NCI-H446 (cell line): Measurements from ENCODE around the gene JMJD1C.
A peak's percentile ranks its signal among the peaks of the same experiment; 100 is the strongest.
"Not testable (repeated sequence)": the region's sequence is repeated elsewhere in the genome, so short reads cannot be mapped to it uniquely, and the experiment has no call there.

Experiments
- DNase-seq, 2 experiments: peaks; one replicate each; lab custom pipeline; 2025; lab: John Stamatoyannopoulos, UW

The JMJD1C gene

GRCh38 chr10:63168821-63169462, 296.8 kb downstream of the JMJD1C start:
- DNase-seq, result no peak

- DNase-seq, result peak; percentile 44 to 65
Measured at GRCh38 chr10:63166742-63167258, 299.0 kb downstream of the JMJD1C start.

GRCh38 chr10:63165249-63165648, 300.5 kb downstream of the JMJD1C start:
- no peak for DNase-seq

- no peak for DNase-seq
Measured at GRCh38 chr10:63164166-63164623, 301.6 kb downstream of the JMJD1C start.

- no peak for DNase-seq
Measured at GRCh38 chr10:63161592-63161991, 304.2 kb downstream of the JMJD1C start.

GRCh38 chr10:63157845-63158624, 307.7 kb downstream of the JMJD1C start:
- peak; percentile 26 to 65 for DNase-seq

- DNase-seq, result no peak
Measured at GRCh38 chr10:63156236-63156635, 309.5 kb downstream of the JMJD1C start.

- no peak for DNase-seq
Measured at GRCh38 chr10:63155388-63156020, 310.3 kb downstream of the JMJD1C start.

- DNase-seq, result no peak
Measured at GRCh38 chr10:63154546-63155387, 311.0 kb downstream of the JMJD1C start.

GRCh38 chr10:63153868-63154545, 311.8 kb downstream of the JMJD1C start:
- DNase-seq, result not testable (repeated sequence)

- DNase-seq, result no peak
Measured at GRCh38 chr10:63150745-63151144, 315.0 kb downstream of the JMJD1C start.

- no peak for DNase-seq
Measured at GRCh38 chr10:63146503-63146902, 319.3 kb downstream of the JMJD1C start.

- DNase-seq, result no peak
Measured at GRCh38 chr10:63145782-63146181, 320.0 kb downstream of the JMJD1C start.

- no peak for DNase-seq
Measured at GRCh38 chr10:63143987-63144386, 321.8 kb downstream of the JMJD1C start.

GRCh38 chr10:63142136-63142535, 323.6 kb downstream of the JMJD1C start:
- no peak for DNase-seq

- no peak for DNase-seq
Measured at GRCh38 chr10:63140077-63140476, 325.7 kb downstream of the JMJD1C start.

- DNase-seq, result no peak
Measured at GRCh38 chr10:63137306-63137705, 328.5 kb downstream of the JMJD1C start.

GRCh38 chr10:63133821-63134557, 331.8 kb downstream of the JMJD1C start:
- DNase-seq, result no peak

GRCh38 chr10:63133056-63133820, 332.5 kb downstream of the JMJD1C start, which contains the start of gene NRBF2:
Gene NRBF2, plus strand, starts transcription at chr10:63133328. Its CDS starts 143 bp downstream, at chr10:63133471.
- DNase-seq, result peak; percentile 87 to 95

GRCh38 chr10:63132651-63133055, 333.1 kb downstream of the JMJD1C start:
- no peak for DNase-seq
